NCI-H187 treated with DMSO at 0.1 percent for 48 hours (cell line): ENCODE measurements around the gene SLC34A3.
"Not testable (repeated sequence)": the region's sequence is repeated elsewhere in the genome, so short reads cannot be mapped to it uniquely, and the experiment has no call there.

Experiments
- DNase-seq: peaks from one replicate; lab custom pipeline; 2025; lab: John Stamatoyannopoulos, UW

The SLC34A3 gene

GRCh38 chr9:137255448-137256114 lies 24.9 kb downstream of the SLC34A3 start:
- DNase-seq, result no peak

GRCh38 chr9:137256362-137256761 lies 25.7 kb downstream of the SLC34A3 start:
- DNase-seq, result no peak

- DNase-seq, result no peak
These were observed 26.2 kb downstream of the SLC34A3 start for GRCh38 chr9:137256856-137257255.

- DNase-seq, result not testable (repeated sequence)
These were observed 31.6 kb downstream of the SLC34A3 start for GRCh38 chr9:137262173-137262908.

GRCh38 chr9:137262909-137263285 lies 32.2 kb downstream of the SLC34A3 start:
- DNase-seq, result no peak

- DNase-seq, result no peak
These were observed 32.8 kb downstream of the SLC34A3 start for GRCh38 chr9:137263506-137263905.

GRCh38 chr9:137264067-137264466 lies 33.4 kb downstream of the SLC34A3 start:
- DNase-seq, result no peak

- DNase-seq, result no peak
These were observed 34.9 kb downstream of the SLC34A3 start for GRCh38 chr9:137265496-137266161.

GRCh38 chr9:137266162-137266527 lies 35.4 kb downstream of the SLC34A3 start:
- no peak for DNase-seq

- DNase-seq, result no peak
These were observed 36.1 kb downstream of the SLC34A3 start for GRCh38 chr9:137266585-137267453.

GRCh38 chr9:137267933-137268355 lies 37.2 kb downstream of the SLC34A3 start:
- DNase-seq, result no peak

- DNase-seq, result no peak
These were observed 38.0 kb downstream of the SLC34A3 start for GRCh38 chr9:137268538-137269201.

- no peak for DNase-seq
These were observed 38.6 kb downstream of the SLC34A3 start for GRCh38 chr9:137269231-137269772.

- no peak for DNase-seq
These were observed 40.4 kb downstream of the SLC34A3 start for GRCh38 chr9:137270929-137271695.

GRCh38 chr9:137271696-137272076 lies 41.0 kb downstream of the SLC34A3 start:
- no peak for DNase-seq

GRCh38 chr9:137272241-137273094 lies 41.8 kb downstream of the SLC34A3 start:
- no peak for DNase-seq

- no peak for DNase-seq
These were observed 42.4 kb downstream of the SLC34A3 start for GRCh38 chr9:137273095-137273490.

- DNase-seq, result no peak
These were observed 43.1 kb downstream of the SLC34A3 start for GRCh38 chr9:137273611-137274320.

GRCh38 chr9:137275203-137275587 lies 44.5 kb downstream of the SLC34A3 start:
- no peak for DNase-seq
